Muscle of arm (tissue), 12 donors: ENCODE data around the gene AP3D1. TPM values are rescaled to one million over a fixed set of nuclear protein-coding genes. Genes with fewer than 3 reads are reported as not detected.
A peak's percentile ranks its signal among the peaks of the same experiment; 100 is the strongest.
"Not testable (repeated sequence)": the region's sequence is repeated elsewhere in the genome, so short reads cannot be mapped to it uniquely, and the experiment has no call there.

Experiments
- DNase-seq: peaks from one replicate; pipeline ENCODE4 v3.0.0-alpha.2; 2013
- polyA plus RNA-seq, 12 donors: library from polyadenylated mRNA; unstranded; fragments of 120-200 nt; gene quantifications; one replicate each; pipeline ENCODE4 v1.2.1, GENCODE V29; 2013; ENCODE audit not compliant: insufficient read length in 12 of 12

Gene AP3D1
- polyA plus RNA-seq, 12 donors, result 32.3 to 77.2 (median 59.1) TPM; not detected in 1

GRCh38 chr19:2111425-2111824 is 39.9 kb downstream of the AP3D1 start:
- no peak for DNase-seq

- DNase-seq, result no peak
Measured at GRCh38 chr19:2110822-2111221, 40.5 kb downstream of the AP3D1 start.

- no peak for DNase-seq
Measured at GRCh38 chr19:2109046-2109864, 42.1 kb downstream of the AP3D1 start.

GRCh38 chr19:2108251-2109016 is 42.9 kb downstream of the AP3D1 start:
- no peak for DNase-seq

- no peak for DNase-seq
Measured at GRCh38 chr19:2103045-2103707, 48.2 kb downstream of the AP3D1 start.

GRCh38 chr19:2101417-2102335 is 49.7 kb downstream of the AP3D1 start:
- no peak for DNase-seq

- DNase-seq, result no peak
Measured at GRCh38 chr19:2100719-2101061, 50.7 kb downstream of the AP3D1 start.

GRCh38 chr19:2099937-2100718 is 51.2 kb downstream of the AP3D1 start:
- DNase-seq, result no peak

GRCh38 chr19:2099054-2099501 is 52.3 kb downstream of the AP3D1 start:
- DNase-seq, result no peak

GRCh38 chr19:2097886-2098327 is 53.5 kb downstream of the AP3D1 start:
- DNase-seq, result no peak

- no peak for DNase-seq
Measured at GRCh38 chr19:2097203-2097885, 54.0 kb downstream of the AP3D1 start.

GRCh38 chr19:2096480-2097202 is 54.7 kb downstream of the AP3D1 start, which contains the start of gene IZUMO4:
Gene IZUMO4 (plus strand): TSS chr19:2096915. CDS start chr19:2096946, 31 bp downstream.
- DNase-seq, result peak; percentile 97

GRCh38 chr19:2096034-2096479 is 55.3 kb downstream of the AP3D1 start, which contains the start of gene MOB3A:
Gene MOB3A (minus strand): TSS chr19:2096326. CDS start chr19:2078560, 17,766 bp downstream.
- peak; percentile 89 for DNase-seq

- not testable (repeated sequence) for DNase-seq
Measured at GRCh38 chr19:2091926-2092525, 59.3 kb downstream of the AP3D1 start.

- DNase-seq, result no peak
Measured at GRCh38 chr19:2089727-2090053, 61.7 kb downstream of the AP3D1 start.

GRCh38 chr19:2089001-2089711 is 62.2 kb downstream of the AP3D1 start:
- DNase-seq, result no peak

GRCh38 chr19:2087621-2088100 is 63.7 kb downstream of the AP3D1 start:
- no peak for DNase-seq
